Muscle of leg (tissue), 11 donors: ENCODE data around the gene RSRP1. TPM values are rescaled to one million over a fixed set of nuclear protein-coding genes. Genes with fewer than 3 reads are reported as not detected.
"Not testable (repeated sequence)": the region's sequence is repeated elsewhere in the genome, so short reads cannot be mapped to it uniquely, and the experiment has no call there.

Experiments used
- DNase-seq: peaks from one replicate; pipeline ENCODE4 v3.0.0; 2013
- H3K27ac ChIP-seq: one replicate; pipeline ENCODE4 v1.5.1; 2013; ENCODE audit warnings: mild to moderate bottlenecking, low read length, control low read depth
- H3K27me3 ChIP-seq: one replicate; pipeline ENCODE4 v1.6.1; 2013; ENCODE audit warnings: low read length; ENCODE audit not compliant: control insufficient read depth, insufficient read depth
- H3K36me3 ChIP-seq: one replicate; pipeline ENCODE4 v1.6.1; 2013; ENCODE audit warnings: low read length; ENCODE audit not compliant: control insufficient read depth, insufficient read depth
- H3K4me1 ChIP-seq: one replicate; pipeline ENCODE4 v1.6.1; 2013; ENCODE audit warnings: low read length; ENCODE audit not compliant: control insufficient read depth, insufficient read depth
- H3K4me3 ChIP-seq: one replicate; pipeline ENCODE4 v1.5.1; 2013; ENCODE audit warnings: low read length, control low read depth
- H3K9me3 ChIP-seq: replicated peaks from 2 replicates; pipeline ENCODE4 v1.6.1; 2013; ENCODE audit warnings: low read depth, low read length; ENCODE audit not compliant: control insufficient read depth
- WGBS: methylation state at CpG from one replicate; pipeline ENCODE4 v1.1.5; 2013; ENCODE audit warnings: missing lambda C conversion rate; ENCODE audit not compliant: insufficient coverage; 5-methylcytosine and 5-hydroxymethylcytosine counted together
- polyA plus RNA-seq, 8 donors: library from polyadenylated mRNA; unstranded; fragments of 120-200 nt; gene quantifications; one replicate each; pipeline versions ENCODE4 v1.2.1 to v1.2.3, GENCODE V29; 2013; ENCODE audit warnings: inconsistent platforms in 1 of 8, low replicate concordance in 1 of 8; ENCODE audit not compliant: insufficient read length in 8 of 8, insufficient read depth in 1 of 8
- total RNA-seq: library from RNA; stranded (reverse); fragments of 120-200 nt; gene quantifications from one replicate; pipeline ENCODE4 v1.2.4, GENCODE V29; 2013

RSRP1 gene
- total and polyA plus RNA-seq, 9 donors = 39.1 to 78.0 (median 57.7) TPM

- H3K4me1 ChIP-seq, H3K36me3 ChIP-seq, H3K9me3 ChIP-seq, H3K27me3 ChIP-seq, DNase-seq, H3K4me3 ChIP-seq, H3K27ac ChIP-seq: not testable (repeated sequence)
- 80% methylated on average over 1 of the region's 7 CpGs for WGBS
These were observed 12.6 kb upstream of the RSRP1 start for GRCh38 chr1:25259813-25260212.

- Histone ChIP-seq H3K4me1 (no peaks in the 10 kb centered on the region), H3K36me3 (no peaks in the 10 kb centered on the region), H3K27ac (no peak overlapping the region), H3K9me3 (no peaks in the 10 kb centered on the region), H3K4me3 (no peak overlapping the region), H3K27me3 (no peaks in the 10 kb centered on the region)
- no peak for DNase-seq
- no CpG with 5 or more reads among the region's 1 CpG for WGBS
These were observed 9.9 kb upstream of the RSRP1 start for GRCh38 chr1:25257196-25257595.

GRCh38 chr1:25256578-25256965, 9.3 kb upstream of the RSRP1 start:
- Histone ChIP-seq H3K9me3 (no peaks in the 10 kb centered on the region), H3K36me3 (no peaks in the 10 kb centered on the region), H3K4me1 (no peaks in the 10 kb centered on the region), H3K4me3 (no peak overlapping the region), H3K27ac (no peak overlapping the region), H3K27me3 (no peaks in the 10 kb centered on the region)
- no peak for DNase-seq
- 76% methylated on average over 5 of the region's 5 CpGs for WGBS

GRCh38 chr1:25255706-25256577, 8.7 kb upstream of the RSRP1 start:
- H3K9me3 ChIP-seq = no peaks in the 10 kb centered on the region
- WGBS = 83% methylated on average over 12 of the region's 18 CpGs
- no peak overlapping the region for H3K4me3 ChIP-seq
- DNase-seq = no peak
- H3K4me1 ChIP-seq = no peaks in the 10 kb centered on the region
- no peak overlapping the region for H3K27ac ChIP-seq
- H3K27me3 ChIP-seq = no peaks in the 10 kb centered on the region
- no peaks in the 10 kb centered on the region for H3K36me3 ChIP-seq

- Histone ChIP-seq H3K27me3 (no peaks in the 10 kb centered on the region), H3K36me3 (no peaks in the 10 kb centered on the region), H3K9me3 (no peaks in the 10 kb centered on the region), H3K4me3 (no peak overlapping the region), H3K27ac (no peak overlapping the region), H3K4me1 (no peaks in the 10 kb centered on the region)
- DNase-seq = no peak
- WGBS = no CpG with 5 or more reads among the region's 2 CpGs
These were observed 6.7 kb upstream of the RSRP1 start for GRCh38 chr1:25253911-25254310.

GRCh38 chr1:25247829-25248754, 838 bp upstream of the RSRP1 start:
- 23% methylated on average over 14 of the region's 30 CpGs for WGBS
- Histone ChIP-seq H3K36me3 (peaks cover 17% of the 10 kb centered on the region), H3K27ac (peak overlapping the region; percentile 100), H3K4me3 (peak overlapping the region; percentile 100), H3K9me3 (no peaks in the 10 kb centered on the region), H3K27me3 (no peaks in the 10 kb centered on the region), H3K4me1 (peaks cover 5% of the 10 kb centered on the region)
- DNase-seq = no peak

- no peak for DNase-seq
- Histone ChIP-seq H3K4me1 (peaks cover 5% of the 10 kb centered on the region), H3K9me3 (no peaks in the 10 kb centered on the region), H3K27ac (peak overlapping the region; percentile 100), H3K36me3 (peaks cover 24% of the 10 kb centered on the region), H3K4me3 (peak overlapping the region; percentile 100), H3K27me3 (no peaks in the 10 kb centered on the region)
- WGBS = under 1% methylated on average over 53 of the region's 53 CpGs
These were observed 642 bp downstream of the RSRP1 start for GRCh38 chr1:25246600-25247023.

GRCh38 chr1:25245809-25246599, 1.2 kb downstream of the RSRP1 start:
- WGBS = 2% methylated on average over 18 of the region's 30 CpGs
- peak overlapping the region; percentile 100 for H3K27ac ChIP-seq
- H3K4me3 ChIP-seq = peak overlapping the region; percentile 100
- H3K9me3 ChIP-seq = no peaks in the 10 kb centered on the region
- peaks cover 6% of the 10 kb centered on the region for H3K4me1 ChIP-seq
- peaks cover 24% of the 10 kb centered on the region for H3K36me3 ChIP-seq
- no peaks in the 10 kb centered on the region for H3K27me3 ChIP-seq
- DNase-seq = no peak

GRCh38 chr1:25245393-25245792, 1.9 kb downstream of the RSRP1 start:
- H3K36me3 ChIP-seq = peaks cover 26% of the 10 kb centered on the region
- WGBS = no CpG with 5 or more reads among the region's 5 CpGs
- H3K4me1 ChIP-seq = peaks cover 12% of the 10 kb centered on the region
- H3K27me3 ChIP-seq = no peaks in the 10 kb centered on the region
- H3K27ac ChIP-seq = no peak overlapping the region
- H3K9me3 ChIP-seq = no peaks in the 10 kb centered on the region
- no peak for DNase-seq
- no peak overlapping the region for H3K4me3 ChIP-seq
